ENCODE measurements around the gene CACNA1C. TPM values are rescaled to one million over a fixed set of nuclear protein-coding genes. Genes with fewer than 3 reads are reported as not detected.

Gene CACNA1C
- total RNA-seq, 4 donors from 2014 or later = 9.7 to 42.1 (median 18.1) TPM

GRCh38 chr12:2622460-2622859, 569.7 kb downstream of the CACNA1C start:
- no peaks in the 10 kb centered on the region for H3K27me3 ChIP-seq
- DNase-seq = no peak
- no peaks in the 10 kb centered on the region for H3K9me3 ChIP-seq
- TF ChIP-seq CTCF (IDR thresholded peaks at IDR 0.05) (no peak), POLR2A (IDR thresholded peaks at IDR 0.05) (no peak)
- no peaks in the 10 kb centered on the region for H3K36me3 ChIP-seq
- H3K4me3 ChIP-seq = no peak overlapping the region
- H3K27ac ChIP-seq = no peak overlapping the region
- H3K4me1 ChIP-seq = no peaks in the 10 kb centered on the region

- no peaks in the 10 kb centered on the region for H3K9me3 ChIP-seq
- no peak overlapping the region for H3K27ac ChIP-seq
- H3K27me3 ChIP-seq = no peaks in the 10 kb centered on the region
- no peak overlapping the region for H3K4me3 ChIP-seq
- TF ChIP-seq POLR2A (IDR thresholded peaks at IDR 0.05) (no peak), CTCF (IDR thresholded peaks at IDR 0.05) (no peak)
- DNase-seq = no peak
- no peaks in the 10 kb centered on the region for H3K4me1 ChIP-seq
- no peaks in the 10 kb centered on the region for H3K36me3 ChIP-seq
These were observed 570.7 kb downstream of the CACNA1C start for GRCh38 chr12:2623472-2623871.

- no peak overlapping the region for H3K4me3 ChIP-seq
- no peaks in the 10 kb centered on the region for H3K27me3 ChIP-seq
- H3K36me3 ChIP-seq = no peaks in the 10 kb centered on the region
- no peak overlapping the region for H3K27ac ChIP-seq
- H3K4me1 ChIP-seq = no peaks in the 10 kb centered on the region
- no peak for DNase-seq
- H3K9me3 ChIP-seq = no peaks in the 10 kb centered on the region
- TF ChIP-seq CTCF (IDR thresholded peaks at IDR 0.05) (no peak), POLR2A (IDR thresholded peaks at IDR 0.05) (no peak)
These were observed 571.9 kb downstream of the CACNA1C start for GRCh38 chr12:2624543-2625288.

- H3K4me3 ChIP-seq = no peak overlapping the region
- no peaks in the 10 kb centered on the region for H3K9me3 ChIP-seq
- H3K27ac ChIP-seq = no peak overlapping the region
- DNase-seq = no peak
- H3K4me1 ChIP-seq = no peaks in the 10 kb centered on the region
- no peaks in the 10 kb centered on the region for H3K27me3 ChIP-seq
- H3K36me3 ChIP-seq = no peaks in the 10 kb centered on the region
- TF ChIP-seq CTCF (IDR thresholded peaks at IDR 0.05) (no peak), POLR2A (IDR thresholded peaks at IDR 0.05) (no peak)
These were observed 572.5 kb downstream of the CACNA1C start for GRCh38 chr12:2625289-2625612.

DNA sequence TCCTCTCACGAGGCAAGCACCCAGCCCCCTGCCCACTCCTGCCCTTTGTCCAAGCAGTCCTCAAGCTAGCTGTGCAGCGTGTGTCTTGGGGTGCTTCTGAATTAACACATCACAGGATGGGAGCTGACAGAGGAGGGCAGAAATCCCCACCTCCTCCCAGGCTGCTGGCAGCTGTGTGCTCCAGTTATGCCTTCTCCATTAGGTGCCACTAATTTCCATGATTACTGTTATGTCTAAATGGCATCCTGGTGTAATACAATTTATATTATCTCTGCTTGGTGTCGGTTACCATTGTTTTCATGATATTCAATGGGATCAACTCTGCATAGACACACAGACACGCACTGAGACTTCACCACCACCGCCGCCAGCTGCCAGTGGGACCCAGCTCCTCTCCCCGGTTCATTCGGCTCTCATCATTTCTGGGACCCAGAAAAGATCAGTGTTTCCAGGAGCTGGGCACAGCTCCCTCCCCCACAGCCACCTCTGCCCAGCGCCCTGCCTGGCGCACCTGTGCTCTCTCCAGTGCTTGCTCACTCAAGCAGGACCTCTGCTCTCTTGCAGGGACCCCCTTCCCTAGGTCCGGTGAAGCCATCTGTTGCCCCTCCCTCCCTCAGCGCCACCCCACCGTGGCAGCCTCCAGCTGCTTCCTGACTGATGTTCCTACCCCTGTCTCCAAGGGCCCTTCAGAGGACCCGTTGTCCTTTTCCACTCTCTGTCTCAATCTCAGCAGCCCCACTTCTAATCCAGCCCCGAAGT, 574.5 kb downstream of the CACNA1C start:
- Histone ChIP-seq H3K4me3 (no peak overlapping the region), H3K9me3 (no peaks in the 10 kb centered on the region), H3K27me3 (no peaks in the 10 kb centered on the region), H3K4me1 (no peaks in the 10 kb centered on the region), H3K36me3 (no peaks in the 10 kb centered on the region), H3K27ac (no peak overlapping the region)
- no peak for DNase-seq
- TF ChIP-seq CTCF (IDR thresholded peaks at IDR 0.05) (no peak), POLR2A (IDR thresholded peaks at IDR 0.05) (no peak)
